Hepatocyte (in vitro differentiated cells): ENCODE data around the gene SART3. TPM values are rescaled to one million over a fixed set of nuclear protein-coding genes. Genes with fewer than 3 reads are reported as not detected.

Experiments used
- DNase-seq: peaks from one replicate; pipeline ENCODE4 v3.0.0-alpha.2; 2016; ENCODE audit warnings: low spot score
- H2AFZ ChIP-seq: fragments of 200-600 bp; sonication (generic); 2 replicates; pipeline ENCODE4 v1.6.0; 2016; ENCODE audit warnings: antibody characterized with exemption, mild to moderate bottlenecking
- H3K27ac ChIP-seq: fragments of 200-600 bp; sonication (generic); 2 replicates; pipeline ENCODE4 v1.5.1; 2016; ENCODE audit warnings: mild to moderate bottlenecking
- H3K27me3 ChIP-seq: fragments of 200-600 bp; sonication (generic); 2 replicates; pipeline ENCODE4 v1.6.1; 2016
- H3K36me3 ChIP-seq: fragments of 200-600 bp; sonication (generic); replicated peaks from 2 replicates; pipeline ENCODE4 v1.5.1; 2016; ENCODE audit warnings: low read depth; ENCODE audit not compliant: insufficient read depth
- H3K4me1 ChIP-seq: fragments of 200-600 bp; sonication (generic); 2 replicates; pipeline ENCODE4 v1.5.1; 2016; ENCODE audit warnings: mild to moderate bottlenecking, moderate library complexity; ENCODE audit not compliant: insufficient read depth
- H3K4me2 ChIP-seq: fragments of 200-600 bp; sonication (generic); 2 replicates; pipeline ENCODE4 v1.6.0; 2016
- H3K4me3 ChIP-seq: fragments of 200-600 bp; sonication (generic); 2 replicates; pipeline ENCODE4 v1.5.1; 2016; ENCODE audit warnings: mild to moderate bottlenecking
- H3K79me2 ChIP-seq: fragments of 200-600 bp; sonication (generic); 2 replicates; pipeline ENCODE4 v1.6.0; 2017; ENCODE audit warnings: mild to moderate bottlenecking
- H3K9me2 ChIP-seq: fragments of 200-600 bp; sonication (generic); replicated peaks from 2 replicates; pipeline ENCODE4 v1.6.0; 2017; ENCODE audit warnings: mild to moderate bottlenecking; ENCODE audit not compliant: insufficient read depth
- H3K9me3 ChIP-seq: fragments of 200-600 bp; sonication (generic); 2 replicates; pipeline ENCODE4 v1.5.1; 2016; ENCODE audit warnings: low read depth, mild to moderate bottlenecking
- H4K20me1 ChIP-seq: fragments of 200-600 bp; sonication (generic); 2 replicates; pipeline ENCODE4 v1.6.0; 2016; ENCODE audit warnings: mild to moderate bottlenecking; ENCODE audit not compliant: insufficient read depth, poor library complexity, severe bottlenecking
- EZH2 ChIP-seq: fragments of 200-600 bp; sonication (generic); IDR thresholded peaks from 2 replicates; pipeline ENCODE4 v1.6.1; 2016; ENCODE audit warnings: antibody characterized with exemption, mild to moderate bottlenecking, borderline replicate concordance
- EZH2phosphoT487 ChIP-seq: fragments of 200-600 bp; sonication (generic); IDR thresholded peaks from one replicate; pipeline ENCODE4 v1.6.1; 2018; ENCODE audit warnings: antibody characterized with exemption, mild to moderate bottlenecking, low read depth, moderate library complexity; ENCODE audit not compliant: unreplicated experiment, severe bottlenecking
- WGBS: methylation state at CpG from one replicate; pipeline ENCODE4 v1.1.6; 2016; ENCODE audit warnings: low lambda C conversion rate; ENCODE audit errors: missing lambda C conversion rate; 5-methylcytosine and 5-hydroxymethylcytosine counted together
- polyA plus RNA-seq: library from polyadenylated mRNA; unstranded; fragments of >200 nt; fragmentation: Nextera tagmentation; extraction: Ambion mirVana; gene quantifications from 2 replicates; pipeline ENCODE4 v1.2.1, GENCODE V29; 2016
- total RNA-seq: library from RNA; depleted of rRNA; stranded (reverse); fragments of >200 nt; gene quantifications from 2 replicates; pipeline ENCODE4 v1.2.3, GENCODE V29; 2014
- TF ChIP-seq, protein P1 (sequence below): fragments of 200-600 bp; sonication (generic); IDR thresholded peaks from 2 replicates; pipeline ENCODE4 v1.5.1; 2016; ENCODE audit warnings: antibody characterized with exemption, mild to moderate bottlenecking; ENCODE audit not compliant: poor library complexity

The SART3 gene
- total and polyA plus RNA-seq, 2 experiments from 2014 or later: 25.0 to 60.4 TPM

GRCh38 chr12:108578264-108578663 is 17.3 kb upstream of the SART3 start:
- H3K27ac ChIP-seq: no peak overlapping the region
- no peak overlapping the region for H2AFZ ChIP-seq
- TF ChIP-seq EZH2 (no peak), EZH2phosphoT487 (no peak)
- TF ChIP-seq, protein P1, sequence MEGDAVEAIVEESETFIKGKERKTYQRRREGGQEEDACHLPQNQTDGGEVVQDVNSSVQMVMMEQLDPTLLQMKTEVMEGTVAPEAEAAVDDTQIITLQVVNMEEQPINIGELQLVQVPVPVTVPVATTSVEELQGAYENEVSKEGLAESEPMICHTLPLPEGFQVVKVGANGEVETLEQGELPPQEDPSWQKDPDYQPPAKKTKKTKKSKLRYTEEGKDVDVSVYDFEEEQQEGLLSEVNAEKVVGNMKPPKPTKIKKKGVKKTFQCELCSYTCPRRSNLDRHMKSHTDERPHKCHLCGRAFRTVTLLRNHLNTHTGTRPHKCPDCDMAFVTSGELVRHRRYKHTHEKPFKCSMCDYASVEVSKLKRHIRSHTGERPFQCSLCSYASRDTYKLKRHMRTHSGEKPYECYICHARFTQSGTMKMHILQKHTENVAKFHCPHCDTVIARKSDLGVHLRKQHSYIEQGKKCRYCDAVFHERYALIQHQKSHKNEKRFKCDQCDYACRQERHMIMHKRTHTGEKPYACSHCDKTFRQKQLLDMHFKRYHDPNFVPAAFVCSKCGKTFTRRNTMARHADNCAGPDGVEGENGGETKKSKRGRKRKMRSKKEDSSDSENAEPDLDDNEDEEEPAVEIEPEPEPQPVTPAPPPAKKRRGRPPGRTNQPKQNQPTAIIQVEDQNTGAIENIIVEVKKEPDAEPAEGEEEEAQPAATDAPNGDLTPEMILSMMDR: no peak
- H3K4me3 ChIP-seq: no peak overlapping the region
- no peaks in the 10 kb centered on the region for H3K9me2 ChIP-seq
- no peak overlapping the region for H3K4me2 ChIP-seq
- H3K36me3 ChIP-seq: no peaks in the 10 kb centered on the region
- H3K9me3 ChIP-seq: no peaks in the 10 kb centered on the region
- no peaks in the 10 kb centered on the region for H3K27me3 ChIP-seq
- 100% methylated on average over 2 of the region's 2 CpGs for WGBS
- no peaks in the 10 kb centered on the region for H3K79me2 ChIP-seq
- no peak for DNase-seq
- H3K4me1 ChIP-seq: peaks cover 14% of the 10 kb centered on the region
- no peaks in the 10 kb centered on the region for H4K20me1 ChIP-seq

GRCh38 chr12:108577458-108577857 is 16.5 kb upstream of the SART3 start:
- Histone ChIP-seq H3K9me2 (no peaks in the 10 kb centered on the region), H4K20me1 (no peaks in the 10 kb centered on the region), H3K27me3 (no peaks in the 10 kb centered on the region), H3K4me1 (peaks cover 10% of the 10 kb centered on the region), H3K79me2 (no peaks in the 10 kb centered on the region), H3K9me3 (no peaks in the 10 kb centered on the region), H3K4me2 (no peak overlapping the region), H3K36me3 (no peaks in the 10 kb centered on the region), H2AFZ (no peak overlapping the region), H3K4me3 (no peak overlapping the region), H3K27ac (no peak overlapping the region)
- DNase-seq: no peak
- TF ChIP-seq EZH2phosphoT487: no peak
- TF ChIP-seq, protein P1: no peak

GRCh38 chr12:108576660-108577234 is 15.8 kb upstream of the SART3 start:
- no peak overlapping the region for H3K27ac ChIP-seq

More at GRCh38 chr12:108576660-108577234, 15.8 kb upstream of the SART3 start:
- Histone ChIP-seq H3K9me3 (no peaks in the 10 kb centered on the region), H4K20me1 (no peaks in the 10 kb centered on the region), H3K4me2 (no peak overlapping the region), H3K27me3 (no peaks in the 10 kb centered on the region), H3K4me1 (peaks cover 10% of the 10 kb centered on the region), H3K9me2 (no peaks in the 10 kb centered on the region), H3K79me2 (no peaks in the 10 kb centered on the region), H3K36me3 (no peaks in the 10 kb centered on the region), H2AFZ (no peak overlapping the region), H3K4me3 (no peak overlapping the region)
- DNase-seq: no peak
- WGBS: 57% methylated on average over 6 of the region's 6 CpGs
- no peak for TF ChIP-seq EZH2
- TF ChIP-seq EZH2phosphoT487: no peak
- TF ChIP-seq, protein P1: no peak
